Fibroblast of pulmonary artery (primary cell): ENCODE measurements around the gene IRF2BP1.
"Not testable (repeated sequence)": the region's sequence is repeated elsewhere in the genome, so short reads cannot be mapped to it uniquely, and the experiment has no call there.

Experiments used
- DNase-seq: peaks from one replicate; pipeline ENCODE4 v3.0.0-alpha.2; 2010; ENCODE audit warnings: low read depth
- H3K4me3 ChIP-seq: replicated peaks from 2 replicates; pipeline ENCODE4 v1.5.1; 2011; ENCODE audit warnings: low read depth, mild to moderate bottlenecking, control low read depth, low read length, moderate library complexity
- CTCF ChIP-seq: IDR thresholded peaks from 2 replicates; pipeline ENCODE4 v1.5.1; 2011; ENCODE audit warnings: mild to moderate bottlenecking, control low read depth, low read length, inconsistent platforms; ENCODE audit errors: missing control alignments

Gene IRF2BP1

GRCh38 chr19:45872095-45872919 is 13.6 kb downstream of the IRF2BP1 start:
- DNase-seq = no peak
- no peak for TF ChIP-seq CTCF
- H3K4me3 ChIP-seq = no peak overlapping the region

- TF ChIP-seq CTCF = no peak
- no peak for DNase-seq
These were observed 15.1 kb downstream of the IRF2BP1 start for GRCh38 chr19:45870798-45871197.

GRCh38 chr19:45867241-45867640 is 18.7 kb downstream of the IRF2BP1 start:
- DNase-seq, H3K4me3 ChIP-seq: not testable (repeated sequence)

More at GRCh38 chr19:45870798-45871197, 15.1 kb downstream of the IRF2BP1 start:
- H3K4me3 ChIP-seq = no peak overlapping the region

- H3K4me3 ChIP-seq = no peak overlapping the region
- DNase-seq = no peak
- no peak for TF ChIP-seq CTCF
These were observed 19.4 kb downstream of the IRF2BP1 start for GRCh38 chr19:45866400-45867176.

- no peak overlapping the region for H3K4me3 ChIP-seq
These were observed 20.5 kb downstream of the IRF2BP1 start for GRCh38 chr19:45865269-45865948.

GRCh38 chr19:45864629-45865082 is 21.3 kb downstream of the IRF2BP1 start:
- no peak overlapping the region for H3K4me3 ChIP-seq
- DNase-seq = no peak
- TF ChIP-seq CTCF = no peak

More at GRCh38 chr19:45865269-45865948, 20.5 kb downstream of the IRF2BP1 start:
- no peak for TF ChIP-seq CTCF
- DNase-seq = no peak
